ENCODE results near the gene KLRF1.
"Not testable (repeated sequence)": the region's sequence is repeated elsewhere in the genome, so short reads cannot be mapped to it uniquely, and the experiment has no call there.

KLRF1 gene

DNA sequence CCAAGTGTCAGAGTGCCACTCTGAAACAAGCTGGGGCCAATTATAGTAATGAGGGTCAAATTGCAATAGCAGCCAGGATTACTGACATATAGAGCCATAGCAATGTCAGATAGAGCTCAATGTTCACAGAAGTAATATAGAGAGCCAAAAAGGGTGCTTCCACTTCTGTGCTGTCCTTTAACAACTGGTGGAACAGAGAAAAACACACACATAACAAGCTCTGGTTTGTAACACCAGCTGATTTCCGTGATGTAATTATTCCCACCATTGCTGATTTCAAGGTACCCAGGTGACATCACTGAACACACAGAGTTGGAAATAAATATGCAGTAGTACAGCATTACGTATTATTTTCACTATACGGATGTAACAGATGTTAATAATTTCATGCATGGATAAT, 44.9 kb downstream of the KLRF1 start:
- DNase-seq, result no peak

DNA sequence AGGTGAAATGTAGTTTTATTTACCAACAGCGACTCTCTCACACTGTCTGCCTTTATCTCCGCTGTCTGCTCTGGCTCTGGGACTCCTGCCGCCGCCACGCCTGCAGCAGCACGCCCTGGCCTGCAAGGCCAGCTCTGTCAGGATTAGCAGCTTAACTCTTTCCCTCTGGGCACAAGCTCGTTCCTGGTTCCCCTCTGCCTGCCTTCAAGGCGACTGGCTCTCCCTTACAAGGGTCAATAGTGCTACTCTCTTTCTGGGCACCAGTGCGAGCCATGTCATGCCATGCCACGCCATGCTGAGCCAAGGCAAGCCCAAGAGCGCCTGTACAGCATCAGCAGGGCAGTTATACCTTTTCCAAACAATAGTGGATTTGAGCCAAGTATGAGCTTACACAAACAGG, 45.5 kb downstream of the KLRF1 start:
- DNase-seq, result no peak

GRCh38 chr12:9876120-9876519, 48.8 kb downstream of the KLRF1 start:
- DNase-seq, result not testable (repeated sequence)

DNA sequence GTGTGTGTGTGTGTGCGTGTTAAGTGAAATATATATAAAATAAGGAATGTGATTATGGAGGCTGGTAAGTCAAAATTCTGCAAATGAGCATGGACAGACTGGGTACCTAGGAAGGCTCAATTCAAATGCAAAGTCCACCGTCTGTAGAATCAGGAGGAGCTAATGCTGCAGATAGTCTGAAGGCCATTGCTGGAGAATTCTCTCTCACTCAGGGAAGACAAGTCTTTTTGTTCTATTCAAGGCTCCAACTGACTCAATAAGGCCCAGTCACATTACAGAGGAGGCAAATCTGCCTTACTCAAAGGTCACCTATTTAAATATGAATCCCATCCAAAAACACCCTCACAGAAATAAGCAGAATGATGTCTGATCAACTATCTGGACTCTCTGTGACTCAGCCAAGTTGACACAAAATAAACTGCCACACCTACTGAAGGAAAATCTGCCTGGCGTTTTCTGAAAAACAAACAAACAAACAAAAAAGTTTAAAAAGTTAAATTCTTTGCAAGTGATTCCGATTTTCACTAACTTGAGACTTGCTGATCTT, 53.3 kb downstream of the KLRF1 start:
- no peak for DNase-seq

DNA sequence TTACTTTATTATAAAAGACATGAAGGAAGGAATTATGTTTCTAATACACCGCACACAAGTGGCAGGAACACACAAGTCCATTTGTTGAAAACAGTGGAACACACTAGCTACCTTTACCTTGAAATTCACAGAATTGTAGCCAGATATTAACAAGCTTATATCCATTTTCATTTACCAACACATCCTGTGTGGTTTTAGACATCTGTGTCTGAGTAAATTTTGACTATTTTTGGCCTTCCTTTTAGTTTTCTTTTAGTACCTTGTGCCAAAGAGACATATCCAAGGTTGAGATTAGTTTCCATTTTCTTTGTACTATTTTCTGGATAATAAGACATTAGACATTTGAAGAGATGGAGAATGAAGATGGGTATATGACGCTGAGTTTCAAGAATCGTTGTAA, 54.0 kb downstream of the KLRF1 start, which contains the start of gene KLRF2:
TSS of gene KLRF2 (plus strand) at position 244 of the 400 bp plus-strand sequence. CDS start at position 351, 107 bp downstream.
- DNase-seq, result no peak

DNA sequence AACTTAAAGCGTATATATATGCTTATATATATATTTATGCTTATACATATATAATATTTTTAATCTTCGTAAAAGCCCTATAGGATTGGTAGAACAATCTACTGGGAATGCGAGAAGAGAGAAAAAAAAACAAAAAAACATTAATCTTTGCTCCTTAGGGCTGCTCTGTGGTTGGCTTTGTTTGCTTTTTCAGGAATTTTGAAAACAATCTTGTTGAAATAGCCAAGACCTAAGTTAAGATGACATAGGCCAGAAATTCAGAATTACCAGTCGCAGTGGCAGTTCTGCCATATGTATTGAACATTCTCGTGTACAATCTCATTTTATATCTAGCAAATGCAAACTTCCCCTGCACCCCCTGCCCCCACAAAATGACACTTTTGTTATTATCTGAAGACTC, 54.7 kb downstream of the KLRF1 start:
- no peak for DNase-seq

GRCh38 chr12:9883175-9883574, 55.9 kb downstream of the KLRF1 start:
- DNase-seq, result no peak

- DNase-seq, result peak; percentile 12
Measured at GRCh38 chr12:9888665-9889273, 61.5 kb downstream of the KLRF1 start.

Measured in CD4-positive, alpha-beta T cell treated with Interleukin-17A for 1 hour (primary cell).